Cortex of kidney (tissue), 1 donor: ENCODE data around the gene ZNF512.

Experiments
- DNase-seq: peaks from one replicate; lab custom pipeline; 2025; lab: John Stamatoyannopoulos, UW

Gene ZNF512

GRCh38 chr2:27638037-27638637 is 55.3 kb downstream of the ZNF512 start:
- no peak for DNase-seq

DNA sequence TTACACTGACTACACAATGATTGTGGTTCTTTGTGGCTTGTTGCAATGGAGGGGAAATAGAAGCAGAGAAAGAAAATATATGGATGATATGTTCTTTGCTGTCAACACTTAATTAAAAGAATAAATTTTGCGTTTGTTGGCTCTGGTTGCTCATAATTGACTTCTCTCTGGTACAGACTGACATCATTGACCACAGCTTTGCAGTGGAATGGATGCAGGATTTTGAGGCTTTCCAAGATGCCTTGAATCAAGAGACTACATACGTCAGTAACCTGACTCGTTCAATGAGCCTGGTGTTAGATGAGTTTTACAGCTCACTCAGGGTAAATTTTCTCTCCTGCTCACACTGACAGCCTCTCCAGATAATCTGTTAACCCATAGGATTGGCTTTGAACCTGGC is 55.9 kb downstream of the ZNF512 start:
- DNase-seq, result no peak

- no peak for DNase-seq
Observed at GRCh38 chr2:27640722-27641245, 57.9 kb downstream of the ZNF512 start.

DNA sequence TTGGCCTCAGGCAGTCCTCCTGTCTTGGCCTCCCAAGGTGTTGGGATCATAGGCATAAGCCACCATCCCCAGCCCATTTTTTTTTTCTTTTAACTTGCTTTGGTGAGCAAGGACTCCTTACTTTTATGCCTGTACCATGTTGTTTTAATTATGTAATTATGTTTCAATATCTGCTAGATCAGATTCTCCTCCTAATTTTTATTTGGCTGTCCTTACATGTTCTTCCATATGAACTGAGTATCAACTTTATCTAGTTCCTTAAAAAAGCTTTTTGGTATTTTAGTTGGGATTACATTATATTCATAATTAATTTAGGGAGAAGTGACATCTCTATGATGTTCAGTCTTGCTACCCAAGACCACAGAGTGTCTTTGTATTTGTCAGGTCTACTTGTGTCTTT is 62.4 kb downstream of the ZNF512 start:
- no peak for DNase-seq

DNA sequence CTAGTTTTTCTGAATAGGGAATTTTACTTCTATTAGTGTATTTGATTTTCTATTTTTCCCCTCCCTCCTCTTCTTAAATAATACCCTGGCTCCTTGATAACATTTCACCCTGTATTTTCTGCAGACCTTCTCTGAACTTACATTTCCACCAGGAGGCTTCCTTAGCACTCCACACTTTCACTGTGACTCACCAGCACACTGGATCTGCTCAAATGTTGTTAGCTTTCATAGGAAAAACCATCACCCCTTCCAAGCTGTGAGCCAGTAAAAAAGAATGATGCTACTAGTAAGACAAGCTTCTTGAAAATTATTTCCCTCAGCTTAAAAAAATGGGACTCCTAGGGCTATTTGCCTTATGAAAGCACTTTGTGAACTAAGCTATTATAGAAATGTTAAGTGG is 64.4 kb downstream of the ZNF512 start:
- DNase-seq, result no peak

DNA sequence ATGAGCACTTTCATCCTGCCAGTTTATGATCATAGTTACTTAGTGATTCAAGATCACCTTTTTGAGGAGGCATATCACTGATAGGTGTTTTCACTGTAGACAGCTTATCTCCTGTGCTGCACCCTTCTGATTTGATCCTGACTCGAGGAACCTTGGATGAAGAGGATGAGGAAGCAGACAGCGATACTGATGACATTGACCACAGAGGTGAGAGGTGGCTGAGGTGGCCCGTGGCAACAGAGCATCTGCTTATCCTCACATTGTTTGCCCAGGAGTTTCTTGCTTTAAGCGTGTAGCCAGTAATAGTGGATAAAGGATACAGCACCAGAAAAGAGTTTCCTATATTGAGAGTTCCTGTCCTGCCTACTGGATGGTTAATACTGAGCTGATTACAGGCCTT is 64.9 kb downstream of the ZNF512 start:
- DNase-seq, result no peak

DNA sequence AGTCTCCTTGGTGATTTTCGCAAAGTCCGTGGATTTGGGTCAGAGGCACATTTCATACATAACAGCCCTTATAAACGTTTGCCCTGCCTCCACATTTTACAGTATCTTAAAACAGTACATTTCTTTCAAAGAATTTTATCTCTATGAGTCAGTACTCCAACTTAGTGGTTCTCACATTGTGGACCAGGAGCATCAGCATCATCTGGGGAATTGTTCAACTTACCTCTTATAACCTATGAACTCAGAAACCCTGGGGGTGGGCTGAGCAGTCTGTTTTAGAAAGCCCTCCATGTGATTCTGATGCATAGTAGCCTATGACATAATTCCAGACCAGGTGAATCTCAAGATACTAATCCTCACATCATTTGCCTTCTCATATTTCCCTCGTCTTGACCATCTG is 68.2 kb downstream of the ZNF512 start:
- DNase-seq, result no peak

DNA sequence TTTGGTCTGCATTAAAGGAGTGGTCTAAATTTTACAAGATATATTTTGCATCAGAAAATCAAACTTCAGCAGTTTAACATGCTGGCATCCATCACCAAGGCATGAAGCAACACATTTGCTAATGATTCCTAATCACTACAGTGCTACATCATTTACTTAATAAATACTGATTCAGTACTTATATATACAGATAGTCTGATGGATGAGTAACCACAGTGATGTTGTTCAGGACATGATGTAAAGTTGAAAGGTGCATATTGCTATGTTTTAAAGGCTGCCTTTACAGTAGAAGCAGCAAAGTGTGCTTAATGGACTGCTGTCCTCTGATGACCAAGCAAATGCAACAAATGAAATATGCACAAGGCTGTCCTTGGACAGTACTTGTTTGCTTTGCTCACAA is 69.5 kb downstream of the ZNF512 start:
- no peak for DNase-seq

GRCh38 chr2:27652790-27653189 is 69.9 kb downstream of the ZNF512 start:
- no peak for DNase-seq

DNA sequence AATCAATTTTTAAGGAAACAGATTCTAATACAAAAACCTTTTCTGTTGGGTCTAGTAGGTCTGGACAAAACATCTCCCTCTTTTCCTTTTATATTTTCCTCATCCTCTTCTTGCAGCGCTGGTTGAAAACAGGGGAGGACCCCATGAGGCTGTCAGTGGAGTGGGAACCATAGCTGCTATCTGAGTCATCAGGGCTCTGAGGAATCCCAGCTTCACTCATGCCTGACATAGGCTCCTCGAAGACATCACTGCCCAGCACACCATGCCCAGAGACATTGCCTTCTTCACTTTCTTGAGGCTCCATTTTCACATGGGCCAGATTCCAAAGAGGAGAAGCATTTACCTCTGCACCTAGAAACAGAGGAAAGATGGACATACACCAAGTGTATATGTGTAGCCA is 70.6 kb downstream of the ZNF512 start:
- DNase-seq, result no peak

DNA sequence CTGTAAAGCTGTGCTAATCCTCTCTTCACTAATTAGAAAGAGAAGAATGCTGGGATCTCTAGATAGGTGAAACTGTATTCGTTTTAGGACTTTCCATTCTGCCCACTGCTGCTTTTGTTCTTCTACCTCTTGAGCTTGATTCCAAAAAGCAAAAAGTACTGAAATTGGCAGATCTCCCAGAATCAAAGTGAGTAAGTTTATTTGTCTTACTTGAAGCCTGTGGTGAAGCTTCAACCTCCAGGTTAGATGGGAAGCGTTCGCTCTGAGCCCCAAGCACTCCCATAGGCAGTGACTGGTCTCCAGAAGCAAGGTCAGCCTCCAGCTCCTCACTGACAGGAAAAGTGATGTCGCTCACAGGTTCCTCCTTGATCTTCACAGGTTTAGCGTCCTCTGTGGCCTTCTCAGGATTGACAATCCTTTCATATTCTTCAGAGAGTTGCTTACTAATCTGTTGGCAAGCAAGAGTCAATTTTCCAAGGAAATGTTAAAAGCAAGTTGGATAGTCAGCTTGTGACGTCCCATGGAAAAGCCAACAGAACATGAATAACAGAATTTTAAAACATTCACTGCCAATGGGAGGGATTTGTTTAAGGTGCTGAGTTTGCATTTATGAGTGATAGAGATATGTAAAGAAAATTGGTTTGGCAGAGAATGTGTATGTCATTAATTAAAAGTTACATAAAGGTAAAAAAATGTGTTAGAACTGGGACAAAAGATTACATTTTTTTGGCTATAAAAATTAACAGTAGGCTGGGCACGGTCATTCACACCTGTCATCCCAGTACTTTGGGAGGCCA is 72.5 kb downstream of the ZNF512 start:
- no peak for DNase-seq

DNA sequence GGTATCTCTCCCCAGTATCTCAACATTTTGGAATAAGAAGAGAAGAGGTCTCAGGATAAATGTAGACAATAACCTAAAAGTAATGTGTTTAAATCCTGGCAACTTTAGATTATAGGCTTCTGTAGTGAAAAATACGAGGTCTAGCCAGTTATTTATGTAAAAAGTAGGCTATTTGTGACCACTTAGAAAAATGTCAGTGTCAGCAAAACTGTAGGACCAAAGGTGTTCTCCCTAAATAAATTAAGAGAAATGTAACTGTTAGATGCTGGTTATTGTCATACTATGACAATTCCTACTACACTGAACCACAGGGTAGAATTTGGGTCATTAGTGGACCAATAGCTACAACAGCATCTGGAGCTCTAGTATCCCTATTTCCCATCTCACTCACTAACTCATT is 78.5 kb downstream of the ZNF512 start:
- DNase-seq, result no peak

GRCh38 chr2:27663285-27664153 is 80.7 kb downstream of the ZNF512 start, which contains the start of the genes SLC4A1AP and SUPT7L:
Gene SLC4A1AP, plus strand, starts transcription at chr2:27663889. Its CDS starts 26 bp downstream, at chr2:27663915.
Gene SUPT7L, minus strand, starts transcription at chr2:27663614. Its CDS starts 1,422 bp downstream, at chr2:27662192.
- peak; percentile 23 for DNase-seq

DNA sequence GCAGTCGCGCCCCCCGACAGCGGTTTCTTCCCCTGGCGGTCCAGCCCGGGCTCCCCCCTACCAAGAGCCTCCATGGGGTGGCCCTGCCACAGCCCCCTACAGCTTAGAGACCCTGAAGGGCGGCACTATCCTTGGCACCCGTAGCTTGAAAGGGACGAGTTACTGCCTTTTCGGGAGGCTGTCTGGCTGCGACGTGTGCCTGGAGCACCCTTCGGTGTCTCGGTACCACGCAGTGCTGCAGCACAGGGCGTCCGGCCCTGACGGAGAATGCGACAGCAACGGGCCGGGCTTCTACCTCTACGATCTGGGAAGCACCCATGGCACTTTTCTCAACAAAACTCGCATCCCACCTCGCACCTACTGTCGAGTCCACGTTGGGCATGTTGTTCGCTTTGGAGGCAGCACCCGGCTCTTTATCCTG is 81.3 kb downstream of the ZNF512 start:
- DNase-seq, result no peak

- no peak for DNase-seq
Observed at GRCh38 chr2:27664622-27665363, 82.0 kb downstream of the ZNF512 start.

DNA sequence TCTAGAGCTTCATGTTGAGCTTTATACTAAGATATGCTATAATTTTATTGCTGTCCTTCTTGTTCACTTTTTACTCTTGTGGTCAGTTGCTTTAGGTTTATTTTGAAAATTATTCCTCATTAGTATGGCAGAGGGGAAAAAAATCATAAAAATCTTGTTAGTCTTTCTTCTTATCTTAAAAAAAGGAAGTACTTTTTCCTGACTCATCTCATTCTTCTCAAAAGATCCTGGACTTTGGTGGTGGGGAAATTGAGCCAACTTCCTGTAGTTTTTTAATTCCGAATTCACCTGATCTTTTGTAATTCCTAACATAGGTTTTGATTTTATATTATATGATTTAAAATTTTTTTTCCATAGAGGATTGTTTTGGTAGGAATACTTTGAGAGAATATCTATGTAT is 84.6 kb downstream of the ZNF512 start:
- no peak for DNase-seq

DNA sequence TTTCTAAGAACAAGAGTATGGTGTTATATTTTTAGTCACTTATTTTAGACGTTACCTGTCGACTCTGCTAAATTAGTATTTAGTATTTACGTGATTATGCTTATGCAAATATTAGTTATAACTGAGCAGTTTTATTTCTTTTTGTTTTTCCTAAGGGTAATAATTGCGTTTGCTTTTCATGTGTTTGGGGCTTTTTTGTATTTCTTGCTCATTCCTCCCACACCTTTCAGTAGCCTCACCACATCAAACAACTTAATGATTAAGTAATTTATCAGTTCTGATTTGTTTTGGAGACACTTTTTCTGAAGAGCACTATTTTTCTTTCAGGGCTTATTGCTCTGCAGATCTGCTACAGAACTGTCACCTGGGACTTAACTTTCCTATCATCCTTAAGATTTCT is 88.4 kb downstream of the ZNF512 start:
- DNase-seq, result no peak
